Measurements from ENCODE around the gene PJVK. TPM values are rescaled to one million over a fixed set of nuclear protein-coding genes. Genes with fewer than 3 reads are reported as not detected.

Gene PJVK
- total and polyA plus RNA-seq, 2 of the 13 experiments (the other 11 are each of a cell fraction or from before 2014, with no cell fraction given): 1.2 to 2.6 TPM

DNA sequence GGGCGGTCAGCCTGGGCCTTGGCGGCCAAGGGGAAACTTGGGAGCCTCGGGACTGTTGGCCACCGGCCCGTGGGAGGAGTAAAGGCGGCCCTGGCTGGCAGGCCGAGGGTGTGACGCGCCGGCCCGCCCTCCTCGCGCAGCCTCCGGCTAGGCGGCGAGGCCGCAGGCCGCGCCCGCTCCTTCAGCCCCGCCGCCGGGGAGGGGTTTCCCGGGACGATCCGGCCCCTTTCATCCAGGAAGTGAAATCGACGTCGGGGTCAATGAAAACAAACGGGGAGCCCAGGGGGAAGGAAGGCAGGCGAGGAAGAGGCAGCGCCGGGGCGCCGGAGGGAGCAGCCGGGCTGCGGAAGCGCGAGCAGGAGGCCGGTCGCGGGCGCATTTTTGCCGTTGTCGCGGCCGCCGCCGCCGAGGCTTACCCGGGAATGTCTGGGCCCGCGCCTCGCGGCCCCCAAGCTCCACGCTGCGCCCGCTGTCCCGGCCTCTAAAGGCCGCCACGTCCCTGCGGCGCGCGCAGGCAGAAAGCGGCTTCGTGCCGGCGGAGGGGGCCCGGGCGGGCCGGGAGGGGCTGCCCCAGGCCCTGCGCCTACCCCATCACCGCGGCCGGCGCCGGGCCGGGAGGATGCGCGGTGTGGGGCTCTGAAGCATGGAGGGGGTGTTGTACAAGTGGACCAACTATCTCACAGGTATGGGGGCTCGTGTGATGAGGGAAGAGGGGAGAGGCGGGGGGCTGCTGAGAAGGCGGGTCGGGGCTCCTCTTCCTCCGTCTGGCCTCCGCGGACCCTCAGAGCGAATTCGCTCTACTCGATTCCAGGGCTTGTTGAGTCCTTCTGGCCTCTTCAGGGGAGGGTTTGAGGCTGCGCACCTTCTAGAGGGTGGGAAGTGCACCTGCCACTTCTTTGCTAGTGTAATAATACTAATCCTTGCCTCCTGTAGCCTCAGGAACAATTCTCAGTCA is 29.3 kb downstream of the PJVK start, which contains the start of gene PLEKHA3 (continued):
- TF ChIP-seq, protein P1, sequence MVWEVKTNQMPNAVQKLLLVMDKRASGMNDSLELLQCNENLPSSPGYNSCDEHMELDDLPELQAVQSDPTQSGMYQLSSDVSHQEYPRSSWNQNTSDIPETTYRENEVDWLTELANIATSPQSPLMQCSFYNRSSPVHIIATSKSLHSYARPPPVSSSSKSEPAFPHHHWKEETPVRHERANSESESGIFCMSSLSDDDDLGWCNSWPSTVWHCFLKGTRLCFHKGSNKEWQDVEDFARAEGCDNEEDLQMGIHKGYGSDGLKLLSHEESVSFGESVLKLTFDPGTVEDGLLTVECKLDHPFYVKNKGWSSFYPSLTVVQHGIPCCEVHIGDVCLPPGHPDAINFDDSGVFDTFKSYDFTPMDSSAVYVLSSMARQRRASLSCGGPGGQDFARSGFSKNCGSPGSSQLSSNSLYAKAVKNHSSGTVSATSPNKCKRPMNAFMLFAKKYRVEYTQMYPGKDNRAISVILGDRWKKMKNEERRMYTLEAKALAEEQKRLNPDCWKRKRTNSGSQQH (CRISPR knock-in tag; IDR thresholded peaks at IDR 0.05; ENCODE audit: low read depth): no peak
- TF ChIP-seq ZNF7 (CRISPR knock-in tag; IDR thresholded peaks at IDR 0.05) (no peak), EEA1 (CRISPR knock-in tag; IDR thresholded peaks at IDR 0.05; ENCODE audit: borderline replicate concordance) (no peak; the same call in 1 of the 2 replicates), RXRB (CRISPR knock-in tag; IDR thresholded peaks at IDR 0.05; ENCODE audit: borderline replicate concordance) (peak; percentile 47; the same call in 1 of the 2 replicates), ZNF703 (CRISPR knock-in tag; IDR thresholded peaks at IDR 0.05; ENCODE audit: borderline replicate concordance) (no peak; the same call in 1 of the 2 replicates), MEF2D (CRISPR knock-in tag; IDR thresholded peaks at IDR 0.05) (no peak), MZF1 (CRISPR knock-in tag; IDR thresholded peaks at IDR 0.05; ENCODE audit: borderline replicate concordance) (no peak), ELF1 (CRISPR knock-in tag; IDR thresholded peaks at IDR 0.05) (peak; percentile 81), SALL2 (CRISPR knock-in tag; IDR thresholded peaks at IDR 0.05) (peak; percentile 65; the same call in 1 of the 2 replicates), ZFP36L2 (CRISPR knock-in tag; IDR thresholded peaks at IDR 0.05) (no peak), POLR2A (IDR thresholded peaks at IDR 0.05; ENCODE audit: insufficient read depth in 1 of 2, low read depth in 2 of 2, low read length in 2 of 2) (peak; percentile 69 to 71), MLLT10 (CRISPR knock-in tag; IDR thresholded peaks at IDR 0.05) (no peak), BRCA1 (CRISPR knock-in tag; IDR thresholded peaks at IDR 0.05) (peak; percentile 63; the same call in 1 of the 2 replicates), ZIK1 (CRISPR knock-in tag; IDR thresholded peaks at IDR 0.05; ENCODE audit: borderline replicate concordance, low read depth) (no peak; the same call in 1 of the 2 replicates)
- TF ChIP-seq, protein P2, sequence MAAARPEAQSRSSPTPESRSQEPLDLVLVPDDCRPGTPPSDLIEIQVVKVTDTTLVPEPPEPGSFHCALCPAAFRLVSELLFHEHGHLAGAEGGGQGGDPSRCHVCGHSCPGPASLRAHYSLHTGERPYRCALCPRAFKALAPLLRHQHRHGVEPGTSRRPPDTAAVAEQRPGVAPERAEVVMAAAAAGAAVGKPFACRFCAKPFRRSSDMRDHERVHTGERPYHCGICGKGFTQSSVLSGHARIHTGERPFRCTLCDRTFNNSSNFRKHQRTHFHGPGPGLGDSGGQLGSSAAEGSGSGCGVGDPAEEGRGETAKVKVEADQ (CRISPR knock-in tag; IDR thresholded peaks at IDR 0.05; ENCODE audit: borderline replicate concordance): no peak; the same call in 1 of the 2 replicates
- TF ChIP-seq, protein P3, sequence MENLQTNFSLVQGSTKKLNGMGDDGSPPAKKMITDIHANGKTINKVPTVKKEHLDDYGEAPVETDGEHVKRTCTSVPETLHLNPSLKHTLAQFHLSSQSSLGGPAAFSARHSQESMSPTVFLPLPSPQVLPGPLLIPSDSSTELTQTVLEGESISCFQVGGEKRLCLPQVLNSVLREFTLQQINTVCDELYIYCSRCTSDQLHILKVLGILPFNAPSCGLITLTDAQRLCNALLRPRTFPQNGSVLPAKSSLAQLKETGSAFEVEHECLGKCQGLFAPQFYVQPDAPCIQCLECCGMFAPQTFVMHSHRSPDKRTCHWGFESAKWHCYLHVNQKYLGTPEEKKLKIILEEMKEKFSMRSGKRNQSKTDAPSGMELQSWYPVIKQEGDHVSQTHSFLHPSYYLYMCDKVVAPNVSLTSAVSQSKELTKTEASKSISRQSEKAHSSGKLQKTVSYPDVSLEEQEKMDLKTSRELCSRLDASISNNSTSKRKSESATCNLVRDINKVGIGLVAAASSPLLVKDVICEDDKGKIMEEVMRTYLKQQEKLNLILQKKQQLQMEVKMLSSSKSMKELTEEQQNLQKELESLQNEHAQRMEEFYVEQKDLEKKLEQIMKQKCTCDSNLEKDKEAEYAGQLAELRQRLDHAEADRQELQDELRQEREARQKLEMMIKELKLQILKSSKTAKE (CRISPR knock-in tag; IDR thresholded peaks at IDR 0.05; ENCODE audit: borderline replicate concordance): 0 out of 2 replicates have a peak, but pooled peaks have one; percentile 54
- TF ChIP-seq, protein P4, sequence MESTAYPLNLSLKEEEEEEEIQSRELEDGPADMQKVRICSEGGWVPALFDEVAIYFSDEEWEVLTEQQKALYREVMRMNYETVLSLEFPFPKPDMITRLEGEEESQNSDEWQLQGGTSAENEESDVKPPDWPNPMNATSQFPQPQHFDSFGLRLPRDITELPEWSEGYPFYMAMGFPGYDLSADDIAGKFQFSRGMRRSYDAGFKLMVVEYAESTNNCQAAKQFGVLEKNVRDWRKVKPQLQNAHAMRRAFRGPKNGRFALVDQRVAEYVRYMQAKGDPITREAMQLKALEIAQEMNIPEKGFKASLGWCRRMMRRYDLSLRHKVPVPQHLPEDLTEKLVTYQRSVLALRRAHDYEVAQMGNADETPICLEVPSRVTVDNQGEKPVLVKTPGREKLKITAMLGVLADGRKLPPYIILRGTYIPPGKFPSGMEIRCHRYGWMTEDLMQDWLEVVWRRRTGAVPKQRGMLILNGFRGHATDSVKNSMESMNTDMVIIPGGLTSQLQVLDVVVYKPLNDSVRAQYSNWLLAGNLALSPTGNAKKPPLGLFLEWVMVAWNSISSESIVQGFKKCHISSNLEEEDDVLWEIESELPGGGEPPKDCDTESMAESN (CRISPR knock-in tag; conservative IDR thresholded peaks at IDR 0.05): peak; percentile 70
- TF ChIP-seq, protein P5, sequence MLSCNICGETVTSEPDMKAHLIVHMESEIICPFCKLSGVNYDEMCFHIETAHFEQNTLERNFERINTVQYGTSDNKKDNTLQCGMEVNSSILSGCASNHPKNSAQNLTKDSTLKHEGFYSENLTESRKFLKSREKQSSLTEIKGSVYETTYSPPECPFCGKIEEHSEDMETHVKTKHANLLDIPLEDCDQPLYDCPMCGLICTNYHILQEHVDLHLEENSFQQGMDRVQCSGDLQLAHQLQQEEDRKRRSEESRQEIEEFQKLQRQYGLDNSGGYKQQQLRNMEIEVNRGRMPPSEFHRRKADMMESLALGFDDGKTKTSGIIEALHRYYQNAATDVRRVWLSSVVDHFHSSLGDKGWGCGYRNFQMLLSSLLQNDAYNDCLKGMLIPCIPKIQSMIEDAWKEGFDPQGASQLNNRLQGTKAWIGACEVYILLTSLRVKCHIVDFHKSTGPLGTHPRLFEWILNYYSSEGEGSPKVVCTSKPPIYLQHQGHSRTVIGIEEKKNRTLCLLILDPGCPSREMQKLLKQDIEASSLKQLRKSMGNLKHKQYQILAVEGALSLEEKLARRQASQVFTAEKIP (CRISPR knock-in tag; IDR thresholded peaks at IDR 0.05; ENCODE audit: borderline replicate concordance): no peak
- TF ChIP-seq, protein P6, sequence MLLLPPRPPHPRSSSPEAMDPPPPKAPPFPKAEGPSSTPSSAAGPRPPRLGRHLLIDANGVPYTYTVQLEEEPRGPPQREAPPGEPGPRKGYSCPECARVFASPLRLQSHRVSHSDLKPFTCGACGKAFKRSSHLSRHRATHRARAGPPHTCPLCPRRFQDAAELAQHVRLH (CRISPR knock-in tag; IDR thresholded peaks at IDR 0.05; ENCODE audit: borderline replicate concordance, low read depth): 0 out of 2 replicates have a peak, but pooled peaks have one; percentile 69
